GM18507 (cell line): Measurements from ENCODE around the gene CD46.
A peak's percentile ranks its signal among the peaks of the same experiment; 100 is the strongest.

ENCODE experiments used
- DNase-seq: peaks from one replicate; pipeline ENCODE4 v3.0.0; 2011; ENCODE audit warnings: low read depth; ENCODE audit not compliant: insufficient read length; ENCODE audit errors: extremely low spot score
- FAIRE-seq: peaks from 2 replicates; lab custom pipeline; 2011; peaks lifted over from hg19 to GRCh38; lab: Jason Lieb, UNC

Gene CD46

GRCh38 chr1:207789792-207790787, 38.2 kb downstream of the CD46 start:
- no peak for DNase-seq
- no peak for FAIRE-seq

DNA sequence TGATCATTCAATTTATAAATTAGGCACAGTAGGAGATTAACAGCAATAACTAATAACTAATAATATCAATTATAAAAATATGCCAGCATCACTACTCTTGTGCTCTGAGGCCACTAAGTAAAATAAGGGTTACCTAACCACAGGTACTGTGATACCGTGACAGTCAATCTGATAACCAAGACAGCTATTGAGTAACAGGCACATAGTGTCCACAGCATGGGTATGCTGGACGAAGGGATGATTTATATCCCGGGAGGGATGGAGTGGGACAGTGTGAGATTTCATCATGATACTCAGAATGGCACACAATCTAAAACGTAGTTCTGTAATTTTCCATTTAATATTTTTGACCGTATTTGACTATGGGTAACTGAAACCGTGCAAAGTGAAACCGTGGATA, 39.4 kb downstream of the CD46 start:
- no peak for DNase-seq
- no peak for FAIRE-seq

DNA sequence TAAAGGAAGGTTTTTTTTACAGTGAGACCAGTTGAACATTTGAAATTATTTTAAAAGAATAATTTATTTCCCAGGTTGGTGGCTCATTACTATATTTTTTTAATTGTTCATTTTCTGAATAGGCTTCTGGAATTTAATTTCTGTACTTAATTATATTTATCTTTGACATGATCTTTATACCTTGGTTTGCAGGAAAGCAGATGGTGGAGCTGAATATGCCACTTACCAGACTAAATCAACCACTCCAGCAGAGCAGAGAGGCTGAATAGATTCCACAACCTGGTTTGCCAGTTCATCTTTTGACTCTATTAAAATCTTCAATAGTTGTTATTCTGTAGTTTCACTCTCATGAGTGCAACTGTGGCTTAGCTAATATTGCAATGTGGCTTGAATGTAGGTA, 41.5 kb downstream of the CD46 start:
- DNase-seq: no peak
- no peak for FAIRE-seq

- no peak for DNase-seq
- no peak for FAIRE-seq
Measured at GRCh38 chr1:207794861-207795260, 43.0 kb downstream of the CD46 start.

- no peak for DNase-seq
- peak; percentile 96 for FAIRE-seq
Measured at GRCh38 chr1:207797229-207797973, 45.5 kb downstream of the CD46 start.

- FAIRE-seq: no peak
- no peak for DNase-seq
Measured at GRCh38 chr1:207798847-207799246, 47.0 kb downstream of the CD46 start.

DNA sequence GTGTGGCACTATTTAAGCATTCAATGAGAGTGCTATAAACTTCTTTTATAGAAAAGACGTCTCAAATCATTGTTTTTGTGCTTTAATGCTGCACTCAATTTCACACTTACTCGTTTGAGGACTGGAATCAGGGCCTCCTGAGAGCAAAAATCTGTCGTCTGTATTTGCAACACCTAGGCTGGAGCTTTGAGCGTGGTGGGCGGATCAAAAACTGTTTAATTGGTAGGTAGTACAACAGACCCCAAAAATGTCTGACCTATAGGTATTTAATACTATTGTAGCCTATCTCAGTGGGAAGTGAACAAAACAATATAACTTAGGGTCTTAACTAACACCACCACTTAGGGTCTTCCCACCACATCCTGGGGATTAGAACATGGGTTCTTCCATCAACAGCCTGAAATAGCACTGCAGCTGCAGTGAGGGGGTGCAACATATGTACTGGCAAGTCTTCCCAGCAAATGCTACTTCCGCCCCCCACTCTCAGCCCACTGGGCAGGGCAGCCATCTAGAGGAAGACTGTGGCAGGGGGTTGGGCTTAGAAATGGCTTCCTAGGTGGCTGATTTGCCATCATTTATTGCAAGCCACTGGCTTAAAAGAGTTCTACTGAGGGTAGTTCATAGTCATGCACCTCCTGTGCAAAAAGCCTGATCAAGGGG, 48.3 kb downstream of the CD46 start:
- FAIRE-seq (no peak), DNase-seq (no peak)

DNA sequence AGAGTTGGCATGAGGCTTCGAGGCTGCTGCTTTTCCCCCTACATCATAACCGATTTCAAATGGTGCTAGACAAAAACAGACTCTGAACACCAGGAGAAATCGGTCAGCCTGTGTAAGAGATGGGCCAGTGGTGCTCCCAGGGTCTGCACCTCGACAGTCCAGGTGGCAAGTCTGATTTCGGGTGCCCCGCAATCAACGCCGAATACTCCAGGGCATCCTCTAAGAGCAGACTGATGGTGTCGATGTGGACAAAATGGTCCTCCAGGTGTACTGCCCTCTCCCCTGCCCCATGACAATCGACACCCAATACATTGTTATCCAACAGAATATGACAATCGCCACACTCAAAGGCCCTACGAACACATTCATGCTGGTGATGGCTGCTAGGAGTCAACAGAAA, 50.0 kb downstream of the CD46 start:
- FAIRE-seq: no peak
- no peak for DNase-seq

- FAIRE-seq (no peak), DNase-seq (no peak)
Measured at GRCh38 chr1:207803678-207804077, 51.8 kb downstream of the CD46 start.

GRCh38 chr1:207804721-207805468, 53.0 kb downstream of the CD46 start:
- no peak for DNase-seq
- no peak for FAIRE-seq

- DNase-seq: no peak
- FAIRE-seq: no peak
Measured at GRCh38 chr1:207805841-207806421, 54.1 kb downstream of the CD46 start.

DNA sequence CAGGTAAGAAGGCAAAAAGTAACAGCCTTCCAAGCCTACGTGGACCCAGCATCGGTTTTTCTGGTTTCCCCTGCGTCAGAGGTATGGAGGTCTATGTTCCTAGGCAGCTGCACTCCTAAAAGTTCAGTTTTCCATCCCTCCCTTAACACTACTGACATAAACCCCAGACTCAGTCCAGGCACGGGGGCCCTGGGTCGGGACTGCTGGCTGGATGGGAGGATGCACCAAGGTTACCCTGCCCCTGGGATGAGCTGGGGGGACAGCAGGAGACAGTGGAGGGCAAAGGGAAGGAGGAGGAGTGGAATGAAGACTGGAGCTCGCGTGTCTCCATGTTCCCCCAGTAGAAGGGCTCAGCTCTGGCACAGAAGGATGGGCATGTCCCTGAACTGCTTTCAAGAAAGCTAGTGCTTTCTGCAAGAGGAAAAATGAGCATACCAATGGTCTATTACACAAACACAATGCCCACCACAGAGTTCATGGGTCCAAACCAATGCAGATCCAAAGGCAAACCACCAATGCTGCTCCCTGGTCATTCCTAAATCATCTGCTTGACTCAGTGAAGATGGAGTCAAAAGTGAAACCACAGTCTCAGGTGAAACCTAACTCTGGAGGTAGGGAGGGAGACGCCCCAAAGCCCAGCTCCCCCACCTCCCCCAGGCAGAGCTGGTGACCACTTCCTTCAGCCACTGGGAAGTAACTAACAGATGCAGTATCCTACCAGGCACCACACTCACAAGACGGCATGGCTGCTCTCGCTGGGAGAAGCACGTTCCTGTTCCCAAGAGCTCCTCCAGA, 54.9 kb downstream of the CD46 start:
- no peak for FAIRE-seq

GRCh38 chr1:207807326-207807689, 55.5 kb downstream of the CD46 start:
- no peak for DNase-seq
- no peak for FAIRE-seq

More for the DNA sequence above, 54.9 kb downstream of the CD46 start:
- DNase-seq: no peak

DNA sequence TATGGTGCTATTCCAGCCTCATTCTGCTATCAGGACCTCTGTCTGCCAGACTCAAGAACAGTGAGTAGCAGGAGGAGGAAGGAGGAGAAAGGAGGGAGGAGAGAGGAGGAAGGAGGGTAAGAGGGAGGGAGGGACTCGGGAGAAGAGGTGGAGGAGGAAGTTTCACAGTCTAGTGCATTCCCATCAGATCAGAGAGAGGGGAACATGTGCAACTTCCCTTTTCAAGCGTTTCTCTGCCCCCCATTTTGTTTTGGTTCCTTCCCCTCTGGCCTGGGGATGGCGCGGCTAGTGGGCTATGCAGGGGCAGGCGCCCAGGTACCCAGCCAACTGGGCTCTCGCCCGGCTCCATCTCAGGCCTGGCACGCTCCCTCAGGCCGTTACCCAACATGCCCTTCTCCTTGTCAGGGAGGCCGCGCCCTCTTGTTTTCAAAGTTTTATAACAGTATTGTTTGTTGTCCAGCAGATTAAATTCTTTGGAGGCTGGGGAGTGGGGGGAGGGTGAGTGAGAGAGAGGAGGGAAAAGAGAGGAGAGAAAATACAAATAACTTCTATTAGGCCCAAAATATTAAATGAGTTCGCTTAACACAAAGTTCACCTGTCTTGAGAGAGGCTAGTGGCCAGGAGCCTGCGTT, 56.0 kb downstream of the CD46 start:
- DNase-seq (no peak), FAIRE-seq (no peak)

GRCh38 chr1:207808322-207808705, 56.5 kb downstream of the CD46 start:
- DNase-seq: no peak

GRCh38 chr1:207808911-207809555, 57.2 kb downstream of the CD46 start:
- DNase-seq (no peak), FAIRE-seq (no peak)

More at GRCh38 chr1:207808322-207808705, 56.5 kb downstream of the CD46 start:
- no peak for FAIRE-seq

GRCh38 chr1:207810173-207810572, 58.3 kb downstream of the CD46 start:
- FAIRE-seq (no peak), DNase-seq (no peak)
